Body of pancreas (tissue), 4 donors: ENCODE measurements around the gene AMOTL1.

Experiments
- POLR2A ChIP-seq, 3 donors: fragments of 450-650 bp; IDR thresholded peaks; one replicate each; pipeline ENCODE4 v1.6.1; 2016; ENCODE audit warnings: antibody characterized with exemption in 3 of 3, mild to moderate bottlenecking in 2 of 3
- TF ChIP-seq, protein P1 (sequence below), 7 experiments: fragments of 450-650 bp in 4 of 7; fragments of 200-600 bp in 3 of 7; sonication (generic) in 3 of 7; IDR thresholded peaks; one replicate each; pipeline ENCODE4 v1.5.1; 2016 to 2019; ENCODE audit warnings: antibody characterized with exemption in 7 of 7

- no peak for TF ChIP-seq POLR2A (IDR thresholded peaks at IDR 0.05)
- TF ChIP-seq, protein P1, sequence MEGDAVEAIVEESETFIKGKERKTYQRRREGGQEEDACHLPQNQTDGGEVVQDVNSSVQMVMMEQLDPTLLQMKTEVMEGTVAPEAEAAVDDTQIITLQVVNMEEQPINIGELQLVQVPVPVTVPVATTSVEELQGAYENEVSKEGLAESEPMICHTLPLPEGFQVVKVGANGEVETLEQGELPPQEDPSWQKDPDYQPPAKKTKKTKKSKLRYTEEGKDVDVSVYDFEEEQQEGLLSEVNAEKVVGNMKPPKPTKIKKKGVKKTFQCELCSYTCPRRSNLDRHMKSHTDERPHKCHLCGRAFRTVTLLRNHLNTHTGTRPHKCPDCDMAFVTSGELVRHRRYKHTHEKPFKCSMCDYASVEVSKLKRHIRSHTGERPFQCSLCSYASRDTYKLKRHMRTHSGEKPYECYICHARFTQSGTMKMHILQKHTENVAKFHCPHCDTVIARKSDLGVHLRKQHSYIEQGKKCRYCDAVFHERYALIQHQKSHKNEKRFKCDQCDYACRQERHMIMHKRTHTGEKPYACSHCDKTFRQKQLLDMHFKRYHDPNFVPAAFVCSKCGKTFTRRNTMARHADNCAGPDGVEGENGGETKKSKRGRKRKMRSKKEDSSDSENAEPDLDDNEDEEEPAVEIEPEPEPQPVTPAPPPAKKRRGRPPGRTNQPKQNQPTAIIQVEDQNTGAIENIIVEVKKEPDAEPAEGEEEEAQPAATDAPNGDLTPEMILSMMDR (IDR thresholded peaks at IDR 0.05) = no peak
Measured at GRCh38 chr11:94869186-94869585, 101.0 kb downstream of the AMOTL1 start.
